NCI-H1436 treated with DMSO at 0.1 percent for 48 hours (cell line): ENCODE results near the gene PITPNC1.
"Not testable (repeated sequence)": the region's sequence is repeated elsewhere in the genome, so short reads cannot be mapped to it uniquely, and the experiment has no call there.

Experiments
- DNase-seq: peaks from one replicate; lab custom pipeline; 2025; lab: John Stamatoyannopoulos, UW

Gene PITPNC1

DNA sequence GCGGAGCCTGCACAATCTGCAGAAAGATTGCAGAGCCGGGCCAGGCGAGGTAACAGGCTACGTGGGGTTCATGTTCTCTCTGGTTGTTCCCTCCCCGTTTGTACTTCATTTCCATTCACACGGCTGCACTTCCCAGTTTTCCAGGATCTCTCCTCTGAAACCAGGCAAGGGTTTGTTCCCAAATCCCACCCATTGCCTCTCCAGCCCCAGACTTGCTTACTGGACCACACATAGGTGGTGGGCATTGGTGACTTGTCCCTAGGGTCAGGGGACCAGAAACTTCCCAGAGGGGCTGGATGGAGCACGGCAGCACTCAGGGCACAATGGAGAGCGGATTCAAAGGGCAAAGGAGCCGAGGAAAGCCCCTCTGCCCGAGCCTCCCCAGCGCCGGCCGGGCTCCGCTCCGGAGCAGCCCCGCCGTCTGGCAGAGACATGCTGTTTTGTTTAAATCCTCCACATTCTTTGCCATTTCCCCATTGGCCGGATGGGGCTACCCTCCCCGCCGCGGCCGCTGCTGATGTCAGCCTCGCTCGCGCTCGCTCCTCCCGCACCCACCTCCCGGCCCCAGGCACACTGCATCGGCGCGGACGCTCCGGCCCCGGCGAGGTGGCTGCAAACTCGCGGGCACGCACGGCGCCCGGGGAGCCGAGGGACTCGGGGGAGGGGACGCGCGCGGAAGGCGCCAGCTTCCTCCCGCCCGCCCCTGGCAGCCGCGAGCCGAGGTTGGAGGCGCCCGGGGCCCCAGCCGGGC, at the start of gene PITPNC1:
Gene PITPNC1, plus strand, starts transcription at position 545 of the 751 bp plus-strand sequence.
- peak; percentile 33 for DNase-seq

DNA sequence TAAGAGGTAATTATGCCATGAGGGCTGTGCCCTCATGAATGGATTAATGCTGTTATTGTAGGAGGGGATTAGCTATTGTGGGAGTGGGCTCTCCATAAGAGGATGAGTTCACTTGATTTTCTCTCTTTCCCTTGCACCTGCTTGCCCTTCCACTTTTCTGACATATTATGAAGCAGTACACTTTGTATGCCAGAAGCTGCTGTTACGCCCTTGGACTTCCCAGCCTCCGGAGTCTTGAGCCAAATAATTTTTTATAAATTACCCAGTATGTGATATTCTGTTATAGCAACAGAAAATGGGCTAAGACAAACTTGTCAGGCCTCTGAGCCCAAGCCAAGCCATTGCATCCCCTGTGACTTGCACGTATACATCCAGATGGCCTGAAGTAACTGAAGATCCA, 49.1 kb upstream of the PITPNC1 start:
- DNase-seq, result no peak

DNA sequence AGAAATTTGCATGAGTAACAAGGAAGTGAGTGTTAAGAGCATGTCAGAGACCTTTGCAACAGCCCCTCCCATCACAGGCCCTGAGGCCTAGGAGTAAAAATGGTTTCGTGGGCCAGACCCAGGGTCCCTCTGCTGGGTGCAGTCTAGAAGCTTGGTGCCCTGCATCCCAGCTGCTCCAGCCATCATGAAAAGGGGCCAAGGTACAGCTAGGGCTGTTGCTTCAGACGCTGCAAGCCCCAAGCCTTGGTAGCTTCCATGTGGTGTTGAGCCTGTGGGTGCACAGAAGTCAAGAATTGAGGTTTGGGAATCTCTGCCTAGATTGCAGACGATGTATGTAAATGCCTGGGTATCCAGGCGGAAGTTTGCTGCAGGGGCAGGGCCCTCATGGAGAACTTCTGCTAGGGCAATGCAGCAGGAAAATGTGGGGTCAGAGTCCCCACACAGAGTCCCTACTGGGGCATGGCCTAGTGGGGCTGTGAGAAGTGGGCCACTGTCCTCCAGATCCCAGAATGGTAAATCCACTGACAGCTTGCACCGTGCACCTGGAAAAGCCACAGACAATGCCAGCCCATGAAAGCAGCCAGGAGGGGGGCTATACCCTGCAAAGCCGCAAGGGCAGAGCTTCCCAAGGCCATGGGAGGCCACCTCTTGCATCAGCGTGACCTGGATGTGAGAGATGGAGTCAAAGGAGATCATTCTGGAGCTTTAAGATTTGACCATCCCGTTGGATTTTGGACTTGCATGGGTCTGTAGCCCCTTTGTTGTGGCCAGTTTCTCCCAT, 45.5 kb upstream of the PITPNC1 start:
- DNase-seq, result not testable (repeated sequence)

DNA sequence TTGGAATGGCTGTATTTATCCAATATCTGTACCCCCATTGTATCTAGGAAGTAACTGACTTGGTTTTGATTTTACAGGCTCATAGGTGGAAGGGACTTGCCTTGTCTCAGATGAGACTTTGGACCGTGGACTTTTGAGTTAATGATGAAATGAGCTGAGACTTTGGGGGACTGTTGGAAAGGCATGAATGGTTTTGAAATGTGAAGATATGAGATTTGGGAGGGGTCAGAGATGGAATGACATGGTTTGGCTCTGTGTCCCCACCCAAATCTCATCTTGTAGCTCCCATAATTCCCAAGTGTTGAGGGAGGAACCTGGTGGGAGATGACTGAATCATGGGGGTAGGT, 44.9 kb upstream of the PITPNC1 start:
- not testable (repeated sequence) for DNase-seq

DNA sequence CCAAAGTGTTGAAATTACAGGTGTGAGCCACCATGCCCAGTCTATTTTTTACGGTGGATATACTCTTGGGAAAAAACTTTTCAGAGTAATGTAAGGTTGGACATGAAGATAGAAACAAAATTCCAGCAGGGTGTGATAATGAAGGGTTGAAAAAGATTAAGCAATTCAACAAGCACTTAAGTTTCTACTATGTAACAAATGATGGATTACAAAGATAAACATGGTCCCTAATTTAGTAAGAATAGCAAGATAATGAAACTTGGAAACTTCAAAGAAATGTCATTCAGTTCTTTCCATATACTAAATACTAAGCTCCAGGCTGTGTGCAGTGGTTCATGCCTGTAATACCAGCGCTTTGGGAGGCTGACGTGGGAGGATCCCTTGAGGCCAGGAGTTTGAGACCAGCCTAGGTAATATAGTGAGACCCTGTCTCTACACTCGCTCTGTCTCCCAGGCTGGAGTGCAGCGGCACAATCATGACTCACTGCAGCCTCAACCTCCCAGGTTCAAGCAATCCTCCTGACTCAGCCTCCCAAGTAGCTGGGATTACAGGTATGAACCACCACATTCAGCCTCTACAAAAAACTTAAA, 41.7 kb upstream of the PITPNC1 start:
- no peak for DNase-seq

DNA sequence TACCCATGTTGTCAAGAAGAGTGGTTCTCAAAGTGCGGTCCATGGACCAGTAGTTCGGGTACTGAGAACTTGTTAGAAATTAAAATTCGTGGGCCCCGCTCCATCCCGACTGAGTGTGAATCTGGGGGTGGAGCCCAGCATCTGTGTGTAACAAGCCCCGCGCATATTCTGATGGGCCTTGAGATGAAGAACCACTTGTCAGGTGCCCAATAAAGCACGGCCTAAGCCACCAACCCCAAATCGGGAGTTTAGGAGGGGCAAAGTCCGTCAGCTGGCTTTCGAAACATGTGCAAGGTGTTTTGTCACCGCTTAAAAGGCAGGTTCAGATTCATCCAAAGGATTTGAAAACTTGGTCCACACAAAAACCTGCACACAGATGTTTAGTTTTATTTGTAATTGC, 40.2 kb upstream of the PITPNC1 start:
- DNase-seq, result no peak

DNA sequence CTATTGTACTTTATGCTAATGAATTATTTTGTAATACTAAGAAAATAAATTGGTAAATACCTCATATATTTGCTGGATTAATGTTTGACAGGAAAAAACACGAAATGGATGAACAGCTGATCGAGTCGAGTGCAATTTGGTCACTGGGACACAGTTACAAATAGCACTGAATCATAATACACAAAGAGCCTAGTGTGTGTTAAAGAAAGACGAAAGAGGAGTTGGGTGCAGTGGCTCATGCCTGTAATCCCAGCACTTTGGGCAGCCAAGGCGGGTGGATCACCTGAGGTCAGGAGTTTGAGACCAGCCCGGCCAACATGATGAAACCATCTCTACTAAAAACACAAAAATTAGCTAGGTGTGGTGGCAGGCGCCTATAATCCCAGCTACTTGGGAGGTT, 38.7 kb upstream of the PITPNC1 start:
- not testable (repeated sequence) for DNase-seq

DNA sequence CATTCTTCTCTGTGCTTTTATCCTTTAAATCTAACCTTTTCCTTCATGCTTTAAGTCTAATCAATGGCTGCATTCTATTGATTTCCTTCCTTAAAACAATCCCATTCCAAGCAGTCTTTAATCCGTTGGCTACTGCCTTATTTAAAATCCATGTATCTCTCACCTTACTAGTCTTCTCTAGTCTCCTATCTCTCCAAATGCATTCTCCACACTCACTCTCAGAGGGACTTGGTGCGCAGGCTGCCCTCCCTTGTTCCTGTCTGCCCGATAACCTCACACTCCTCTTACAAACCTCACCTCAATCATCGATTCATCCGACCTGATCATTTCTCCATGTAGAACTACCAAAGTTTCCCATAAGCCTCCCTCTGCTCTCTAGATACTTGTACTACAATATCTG, 33.8 kb upstream of the PITPNC1 start:
- no peak for DNase-seq

DNA sequence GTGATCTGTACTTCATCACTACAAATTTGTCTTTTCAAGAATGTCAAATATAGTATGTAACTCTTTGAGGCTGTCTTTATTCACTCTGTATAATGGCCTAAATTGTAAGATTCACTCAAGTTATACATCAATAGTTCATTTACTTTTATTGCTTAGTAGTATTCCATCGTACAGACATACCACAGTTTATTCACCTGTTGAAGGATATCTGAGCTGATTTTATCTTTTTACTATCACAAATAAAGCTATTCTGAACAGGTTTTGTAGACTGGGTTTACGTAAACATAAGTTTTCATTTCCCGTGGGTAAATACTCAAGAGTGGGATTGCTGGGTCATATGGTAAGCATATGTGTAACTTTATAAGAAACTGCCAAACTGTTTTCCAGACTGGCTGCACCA, 29.3 kb upstream of the PITPNC1 start:
- no peak for DNase-seq

DNA sequence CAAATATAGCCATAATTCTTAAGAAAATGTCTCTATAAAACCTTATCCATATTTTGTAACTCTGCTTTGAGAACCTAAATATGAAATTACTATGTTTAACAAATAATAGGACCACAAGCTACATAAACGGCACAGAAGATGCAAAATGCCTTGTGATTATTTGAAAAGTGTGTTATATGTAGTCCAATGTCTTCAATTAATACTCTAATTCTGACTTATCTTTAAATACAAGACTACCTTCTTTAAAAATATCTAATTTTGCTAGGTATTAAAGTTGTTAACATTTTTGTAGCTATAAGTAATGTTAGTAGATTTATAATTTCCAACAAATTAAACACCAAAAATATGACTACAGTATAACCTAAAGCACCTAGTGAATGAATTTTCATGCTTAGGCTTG, 27.7 kb upstream of the PITPNC1 start:
- no peak for DNase-seq

DNA sequence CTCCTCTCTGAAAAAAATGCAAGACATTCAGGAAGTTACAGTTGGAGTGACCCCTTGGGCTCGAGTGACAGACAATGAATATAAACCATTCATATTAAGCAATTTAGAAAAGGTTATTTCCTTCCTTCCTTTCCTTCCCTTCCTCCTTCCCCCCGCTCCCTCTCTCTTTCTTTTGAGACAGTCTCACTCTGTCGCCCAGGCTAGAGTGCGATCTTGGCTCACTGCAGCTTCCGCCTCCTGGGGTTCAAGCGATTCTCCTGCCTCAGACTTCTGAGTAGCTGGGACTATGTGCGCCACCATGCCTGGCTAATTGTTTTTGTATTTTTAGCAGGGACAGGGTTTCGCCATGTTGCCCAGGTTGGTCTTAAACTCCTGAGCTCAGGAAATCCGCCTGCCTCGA, 23.9 kb upstream of the PITPNC1 start:
- DNase-seq, result no peak

DNA sequence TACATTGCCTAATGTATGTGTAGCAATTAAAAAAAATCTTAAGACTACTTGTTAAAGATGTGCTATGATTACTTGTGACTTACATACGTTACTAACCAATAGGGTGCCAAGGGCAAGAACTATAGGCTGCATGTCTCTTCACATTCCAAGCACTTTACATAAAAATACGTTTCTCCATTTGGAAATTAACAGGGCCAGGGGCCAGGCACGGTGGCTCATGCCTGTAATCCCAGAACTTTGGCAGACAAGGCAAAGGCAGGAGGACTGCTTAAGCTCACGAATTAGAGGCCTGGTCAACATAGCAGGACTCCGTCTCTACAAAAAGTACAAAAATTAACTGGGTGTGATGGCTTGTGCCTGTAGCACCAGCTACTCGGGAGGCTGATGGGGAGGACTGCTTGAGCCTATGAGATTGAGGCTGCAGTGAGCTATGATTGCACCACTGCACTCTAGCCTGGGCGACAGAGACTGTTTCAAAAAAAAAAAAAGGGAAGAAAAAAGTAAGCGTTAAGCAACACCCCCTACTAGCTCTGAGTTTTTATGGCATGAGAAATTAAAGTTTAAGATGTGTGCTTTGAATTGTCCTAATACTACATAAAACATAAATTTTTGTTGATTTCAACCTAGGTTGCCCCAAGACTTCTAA, 23.0 kb upstream of the PITPNC1 start:
- DNase-seq, result no peak

DNA sequence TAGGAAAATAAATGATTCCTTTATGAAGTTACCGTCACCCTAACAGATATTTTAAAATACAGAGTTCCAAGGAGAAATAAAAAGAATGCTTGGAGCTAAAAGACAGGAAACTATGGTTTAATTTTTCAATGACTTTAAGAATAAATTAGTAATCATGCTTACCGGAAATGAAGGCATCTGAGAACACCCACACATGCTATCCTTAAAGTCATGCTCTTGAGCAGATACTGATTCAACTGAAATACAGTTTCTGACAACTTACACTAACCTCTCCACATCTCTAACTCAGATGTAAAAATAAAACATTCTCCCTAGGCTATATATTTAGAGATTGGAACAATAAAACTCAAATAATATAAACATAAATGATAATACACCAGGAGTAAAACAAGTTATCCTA, 18.5 kb upstream of the PITPNC1 start:
- no peak for DNase-seq

DNA sequence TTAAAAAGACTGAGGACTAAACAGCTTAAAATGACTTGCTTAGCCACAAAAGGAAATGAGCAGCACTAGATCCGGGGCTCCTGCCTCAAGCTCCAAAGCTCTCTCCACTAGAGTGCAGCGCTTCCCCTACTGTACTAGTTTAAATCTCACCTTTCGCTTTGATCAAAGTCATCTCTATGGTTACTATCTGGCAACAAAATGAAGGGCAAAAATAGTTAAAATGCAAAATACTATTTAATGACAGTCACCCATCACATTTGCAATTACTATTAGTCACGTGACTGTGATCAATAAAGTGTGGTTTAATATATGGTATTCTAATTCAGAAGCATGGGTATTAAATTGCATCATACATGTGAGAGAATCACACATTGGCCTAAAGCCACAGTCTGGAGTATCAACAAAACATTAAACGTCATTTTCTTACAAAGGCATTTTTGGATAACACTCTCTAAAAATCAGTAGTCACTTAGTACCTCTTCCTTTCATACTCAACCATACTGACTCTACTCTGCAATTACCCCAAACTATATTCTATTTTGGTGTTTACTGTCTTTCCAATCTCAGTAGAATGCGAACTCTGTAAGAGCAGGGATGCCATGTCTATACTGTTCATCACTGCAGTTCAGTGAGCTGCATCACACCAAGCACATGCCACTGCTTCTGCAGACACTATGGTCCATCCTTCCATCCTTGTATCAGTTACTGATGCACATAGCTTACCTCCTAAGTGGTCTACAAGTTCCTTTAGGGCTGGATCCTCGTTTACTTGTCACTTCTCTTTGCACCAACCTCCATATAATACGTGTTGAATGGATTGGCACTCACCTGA, 16.9 kb upstream of the PITPNC1 start:
- no peak for DNase-seq

DNA sequence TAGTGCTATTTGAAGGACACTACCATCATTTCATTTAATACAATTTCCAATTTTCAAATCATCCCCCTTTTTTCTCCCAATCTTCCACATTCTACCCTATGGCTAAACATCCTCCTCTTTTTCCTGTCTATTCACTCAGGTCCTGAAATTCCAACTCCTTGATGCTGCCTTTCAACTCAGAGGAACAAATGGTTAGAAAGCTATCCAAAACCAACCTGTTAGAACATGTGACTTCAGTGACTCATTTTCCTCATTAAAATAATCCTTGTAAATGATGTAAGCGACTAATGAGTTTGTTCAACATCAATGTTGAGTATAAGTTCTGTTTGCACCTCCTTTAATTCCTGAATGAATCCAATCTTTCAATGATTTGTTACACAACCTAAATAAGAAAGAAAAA, 16.2 kb upstream of the PITPNC1 start:
- no peak for DNase-seq

DNA sequence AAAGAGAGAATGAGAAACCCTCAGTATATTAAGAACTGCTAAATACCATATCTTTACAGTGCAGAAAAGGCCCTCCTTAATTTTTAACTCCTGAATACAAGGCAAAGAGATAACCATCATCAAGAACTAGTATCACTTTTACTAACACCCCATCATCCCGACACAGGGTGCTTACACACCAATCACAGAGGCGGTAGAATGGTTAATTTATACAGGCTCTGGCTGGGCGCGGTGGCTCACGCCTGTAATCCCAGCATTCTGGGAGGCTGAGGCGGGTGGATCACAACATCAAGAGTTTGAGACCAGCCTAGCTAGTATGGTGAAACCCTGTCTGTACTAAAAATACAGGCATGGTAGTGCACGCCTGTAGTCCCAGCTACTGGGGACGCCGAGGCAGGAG, 14.9 kb upstream of the PITPNC1 start:
- DNase-seq, result no peak

DNA sequence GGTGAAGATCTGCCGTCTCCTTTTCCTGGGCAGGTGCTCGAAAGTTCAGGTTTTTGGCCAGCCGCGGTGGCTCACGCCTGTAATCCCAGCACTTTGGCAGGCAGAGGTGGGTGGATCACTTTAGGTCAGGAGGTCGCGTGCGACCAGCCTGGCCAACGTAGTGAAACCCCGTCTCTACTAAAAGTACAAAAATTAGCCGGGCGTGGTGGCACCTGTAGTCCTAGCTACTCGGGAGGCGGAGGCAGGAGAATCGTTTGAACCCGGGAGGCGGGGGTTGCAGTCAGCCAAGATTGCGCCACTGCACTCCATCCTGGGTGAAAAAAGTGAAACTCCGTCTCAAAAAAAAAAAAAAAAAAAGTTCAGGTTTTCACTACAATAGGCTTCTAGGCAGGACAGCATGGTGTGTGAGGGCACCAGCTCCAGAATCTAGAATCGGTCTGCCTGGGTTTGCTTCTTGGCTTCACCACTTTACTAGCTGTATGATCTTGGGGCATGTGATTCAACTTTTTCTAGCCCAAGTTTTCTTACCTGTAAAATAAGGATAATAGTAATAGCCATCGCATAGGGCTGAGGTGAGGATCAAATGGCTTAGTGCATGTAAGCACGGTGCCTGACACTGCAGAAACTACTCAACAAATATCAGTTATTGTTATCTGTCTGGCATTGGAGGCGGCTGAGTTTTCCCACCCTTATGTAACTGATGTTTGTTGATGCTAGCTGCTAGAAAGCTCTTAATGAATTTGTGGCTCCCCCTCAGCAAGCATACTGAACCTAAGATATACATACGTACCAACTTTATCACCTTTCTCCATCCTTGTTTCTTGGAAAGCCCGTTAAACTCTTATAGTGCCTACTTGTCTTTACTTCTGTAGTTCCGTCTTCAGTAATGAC, 12.0 kb upstream of the PITPNC1 start:
- no peak for DNase-seq

DNA sequence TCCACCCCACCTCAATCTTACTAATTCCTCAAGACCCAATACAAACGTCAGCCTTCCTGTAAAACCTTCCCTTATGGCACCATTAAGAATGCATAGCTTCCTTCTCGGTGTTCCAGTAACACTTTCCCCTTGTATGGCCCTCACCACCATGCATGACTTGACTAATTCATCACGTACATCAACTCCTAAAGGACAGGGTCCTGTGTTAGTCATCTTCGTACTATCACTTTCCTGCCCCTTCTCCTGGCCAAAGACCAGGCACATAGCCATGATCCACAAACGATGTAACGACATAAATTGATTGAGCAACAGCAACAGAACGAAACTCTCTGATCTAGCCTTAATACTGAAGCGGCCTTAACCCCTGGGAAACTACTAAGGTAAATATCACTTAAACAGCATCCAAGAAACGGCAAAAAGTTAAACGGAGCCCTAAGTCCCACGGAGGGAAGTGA, 11.3 kb upstream of the PITPNC1 start:
- no peak for DNase-seq

DNA sequence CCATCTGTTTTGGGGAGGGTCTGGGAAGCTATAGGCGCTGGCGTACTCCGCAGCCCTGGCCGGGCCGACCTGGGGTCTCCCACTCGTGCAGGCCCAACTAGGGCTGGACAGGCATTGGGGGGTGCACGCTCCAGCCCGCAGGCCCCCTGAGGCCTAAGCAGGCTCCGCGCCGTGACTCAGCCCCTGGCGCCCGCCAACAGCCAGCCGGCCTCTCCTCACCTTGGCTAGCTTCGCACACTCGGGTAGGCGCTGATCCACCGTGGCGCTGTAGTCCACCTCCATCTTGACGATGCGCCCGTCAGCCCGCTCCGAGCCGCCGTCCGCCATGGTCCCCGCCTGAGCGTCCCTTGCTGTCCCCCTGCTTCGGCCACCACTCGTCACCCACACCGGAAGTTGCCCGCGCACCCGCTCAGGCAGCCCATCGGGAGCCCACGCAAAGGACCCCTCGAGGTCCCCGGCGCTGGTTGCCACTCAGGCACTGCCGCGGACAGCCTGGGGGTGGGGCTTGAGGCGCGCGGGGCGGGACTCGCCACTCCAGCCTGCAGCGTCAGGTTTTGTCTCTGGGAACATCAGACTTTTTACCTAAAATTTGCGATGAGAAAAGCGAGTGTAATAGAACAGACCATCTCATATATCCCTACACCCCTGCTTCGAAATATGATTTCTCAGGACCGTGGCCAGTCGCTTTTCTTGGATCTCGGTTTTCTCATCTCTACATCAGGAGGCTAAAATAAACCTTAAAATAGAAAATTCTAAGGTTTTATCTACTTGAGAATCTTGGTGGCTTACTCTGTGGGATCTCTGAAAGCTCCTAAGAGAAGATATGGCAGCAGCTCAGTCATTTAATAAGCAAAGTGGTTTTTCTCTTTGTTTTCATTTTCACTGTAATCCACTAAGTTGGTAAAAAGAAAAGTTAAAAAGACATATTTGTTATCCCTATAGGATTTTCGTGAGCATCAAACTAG, 10.6 kb upstream of the PITPNC1 start, which contains the start of gene PSMD12:
Gene PSMD12, minus strand, starts transcription at position 385 of the 965 bp plus-strand sequence. Its CDS starts 58 bp downstream, at position 327.
- DNase-seq, result peak; percentile 59
